PFSK-1 (cell line): Measurements from ENCODE around the gene GLB1L3.

ENCODE experiments used
- POLR2AphosphoS5 ChIP-seq: IDR thresholded peaks from 2 replicates; pipeline ENCODE4 v1.6.1; 2012; ENCODE audit warnings: low read depth, mild to moderate bottlenecking, control low read depth, low read length, moderate library complexity
- SIN3A ChIP-seq: IDR thresholded peaks from 2 replicates; pipeline ENCODE4 v1.6.1; 2012; ENCODE audit warnings: mild to moderate bottlenecking, low read length, moderate library complexity, borderline replicate concordance; ENCODE audit not compliant: insufficient read depth
- TAF1 ChIP-seq: IDR thresholded peaks from 2 replicates; pipeline ENCODE4 v1.6.1; 2012; ENCODE audit warnings: low read length, control low read depth, borderline replicate concordance; ENCODE audit not compliant: insufficient read depth
- TF ChIP-seq, protein P1 (sequence below), 2 experiments: IDR thresholded peaks; 2 replicates each; pipeline versions ENCODE4 v1.6.1 to v1.8.0; 2011 to 2012; ENCODE audit warnings: low read depth in 2 of 2, low read length in 2 of 2, control low read depth in 1 of 2, inconsistent platforms in 1 of 2, mild to moderate bottlenecking in 1 of 2, moderate library complexity in 1 of 2; ENCODE audit not compliant: insufficient read depth in 1 of 2

DNA sequence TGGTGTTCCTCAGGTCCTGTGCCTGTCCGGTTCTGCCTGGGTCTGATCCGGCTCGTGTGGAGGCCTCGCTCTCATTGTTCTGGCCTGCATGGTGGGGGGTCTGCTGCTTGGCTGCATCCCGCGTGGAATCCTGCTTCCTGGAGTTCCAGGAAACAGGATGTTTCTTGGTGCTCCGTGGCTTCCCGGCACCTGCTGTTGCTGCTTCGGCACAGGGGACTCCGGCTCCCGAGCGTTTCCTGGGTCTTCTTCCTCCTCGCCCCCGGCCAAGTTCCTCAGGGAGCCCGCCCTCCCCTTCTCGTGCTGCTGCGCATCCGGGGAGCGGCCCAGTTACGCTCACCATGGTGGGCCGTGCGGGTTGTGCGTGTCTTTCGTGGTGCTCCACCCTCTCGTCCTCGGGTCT lies 85.5 kb downstream of the GLB1L3 start:
- TF ChIP-seq SIN3A, result no peak
- TF ChIP-seq, protein P1, sequence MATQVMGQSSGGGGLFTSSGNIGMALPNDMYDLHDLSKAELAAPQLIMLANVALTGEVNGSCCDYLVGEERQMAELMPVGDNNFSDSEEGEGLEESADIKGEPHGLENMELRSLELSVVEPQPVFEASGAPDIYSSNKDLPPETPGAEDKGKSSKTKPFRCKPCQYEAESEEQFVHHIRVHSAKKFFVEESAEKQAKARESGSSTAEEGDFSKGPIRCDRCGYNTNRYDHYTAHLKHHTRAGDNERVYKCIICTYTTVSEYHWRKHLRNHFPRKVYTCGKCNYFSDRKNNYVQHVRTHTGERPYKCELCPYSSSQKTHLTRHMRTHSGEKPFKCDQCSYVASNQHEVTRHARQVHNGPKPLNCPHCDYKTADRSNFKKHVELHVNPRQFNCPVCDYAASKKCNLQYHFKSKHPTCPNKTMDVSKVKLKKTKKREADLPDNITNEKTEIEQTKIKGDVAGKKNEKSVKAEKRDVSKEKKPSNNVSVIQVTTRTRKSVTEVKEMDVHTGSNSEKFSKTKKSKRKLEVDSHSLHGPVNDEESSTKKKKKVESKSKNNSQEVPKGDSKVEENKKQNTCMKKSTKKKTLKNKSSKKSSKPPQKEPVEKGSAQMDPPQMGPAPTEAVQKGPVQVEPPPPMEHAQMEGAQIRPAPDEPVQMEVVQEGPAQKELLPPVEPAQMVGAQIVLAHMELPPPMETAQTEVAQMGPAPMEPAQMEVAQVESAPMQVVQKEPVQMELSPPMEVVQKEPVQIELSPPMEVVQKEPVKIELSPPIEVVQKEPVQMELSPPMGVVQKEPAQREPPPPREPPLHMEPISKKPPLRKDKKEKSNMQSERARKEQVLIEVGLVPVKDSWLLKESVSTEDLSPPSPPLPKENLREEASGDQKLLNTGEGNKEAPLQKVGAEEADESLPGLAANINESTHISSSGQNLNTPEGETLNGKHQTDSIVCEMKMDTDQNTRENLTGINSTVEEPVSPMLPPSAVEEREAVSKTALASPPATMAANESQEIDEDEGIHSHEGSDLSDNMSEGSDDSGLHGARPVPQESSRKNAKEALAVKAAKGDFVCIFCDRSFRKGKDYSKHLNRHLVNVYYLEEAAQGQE (IDR thresholded peaks at IDR 0.05; ENCODE audit: insufficient read depth in 1 of 2, low read depth in 2 of 2, low read length in 2 of 2), result no peak
- TF ChIP-seq POLR2AphosphoS5, result no peak
- TF ChIP-seq TAF1, result no peak
